H1 (cell line): ENCODE results near the gene SIRPB1.

Experiments used
- CEBPB ChIP-seq: IDR thresholded peaks from 2 replicates; pipeline ENCODE4 v1.6.1; 2012; ENCODE audit warnings: low read depth, low read length
- MAFK ChIP-seq: IDR thresholded peaks from 2 replicates; pipeline ENCODE4 v1.6.1; 2012; ENCODE audit warnings: low read depth, mild to moderate bottlenecking, improper control_type of control experiment, low read length
- POLR2A ChIP-seq, 2 experiments: IDR thresholded peaks; 1 replicate in 1 of 2; 2 replicates in 1 of 2; pipeline ENCODE4 v1.6.1; 2011; ENCODE audit warnings: low read depth in 2 of 2, low read length in 2 of 2, mild to moderate bottlenecking in 2 of 2; ENCODE audit errors: control extremely low read depth in 1 of 2
- TF ChIP-seq, protein P1 (sequence below), 3 experiments: IDR thresholded peaks; 1 replicate in 2 of 3; 2 replicates in 1 of 3; pipeline versions ENCODE4 v1.5.1 to v1.6.1; 2011; ENCODE audit warnings: low read length in 3 of 3, mild to moderate bottlenecking in 3 of 3, inconsistent platforms in 2 of 3, low read depth in 1 of 3, moderate library complexity in 1 of 3; ENCODE audit not compliant: insufficient read depth in 1 of 3; ENCODE audit errors: control extremely low read depth in 1 of 3
- TF ChIP-seq, protein P2 (sequence below): IDR thresholded peaks from 2 replicates; pipeline ENCODE4 v1.6.1; 2012; ENCODE audit warnings: inconsistent platforms
- TF ChIP-seq, protein P3 (sequence below): IDR thresholded peaks from 2 replicates; pipeline ENCODE4 v1.6.1; 2011; ENCODE audit warnings: low read length, improper control_type of control experiment

DNA sequence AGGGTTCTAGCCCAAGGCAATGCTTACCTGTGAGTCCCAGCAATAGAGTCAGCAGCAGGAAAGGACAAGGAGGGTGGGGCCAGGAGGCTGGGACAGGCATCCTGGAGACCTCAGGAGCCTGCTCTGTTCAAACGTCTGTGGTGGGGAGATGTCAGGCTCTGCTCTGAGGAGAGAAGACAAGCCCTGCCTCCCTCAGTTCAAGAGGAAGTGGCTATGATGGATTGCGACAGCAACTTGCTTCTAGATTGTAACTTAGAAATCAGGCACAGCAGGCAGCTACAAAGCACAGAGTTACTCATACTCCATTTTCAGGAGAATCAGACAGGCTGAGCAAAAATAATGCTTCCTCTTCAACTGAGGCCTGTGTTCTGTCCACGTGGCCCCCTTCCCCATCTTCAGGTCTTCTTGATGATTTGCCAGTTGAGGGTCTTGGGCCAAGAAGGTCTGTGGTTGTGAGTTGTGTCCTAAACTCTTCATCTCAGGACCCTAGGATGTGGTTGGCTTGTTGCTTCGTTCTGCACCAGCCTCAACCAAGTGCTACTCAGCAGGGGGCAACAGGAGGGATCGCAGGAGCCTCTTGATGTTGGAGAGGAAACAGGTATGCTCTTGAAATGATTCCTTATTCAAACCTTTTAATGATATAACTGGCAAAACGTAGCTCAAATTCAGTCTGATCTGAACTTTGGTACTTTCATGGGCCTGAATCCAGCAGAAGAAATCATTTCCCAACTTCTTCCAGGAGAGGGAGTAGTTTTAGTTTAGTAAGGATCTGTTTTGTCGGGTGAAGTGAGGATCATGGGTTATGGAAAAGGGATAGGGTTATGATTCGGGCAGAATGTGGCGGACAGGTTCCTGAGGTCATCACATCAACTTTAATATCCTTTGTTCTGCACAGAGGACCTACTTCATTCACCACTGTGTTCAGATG, 31.0 kb downstream of the SIRPB1 start:
- no peak for TF ChIP-seq POLR2A (IDR thresholded peaks at IDR 0.05; ENCODE audit: control extremely low read depth in 1 of 2, low read depth in 2 of 2, low read length in 2 of 2)
- TF ChIP-seq CEBPB = no peak
- TF ChIP-seq MAFK = no peak
- TF ChIP-seq, protein P1, sequence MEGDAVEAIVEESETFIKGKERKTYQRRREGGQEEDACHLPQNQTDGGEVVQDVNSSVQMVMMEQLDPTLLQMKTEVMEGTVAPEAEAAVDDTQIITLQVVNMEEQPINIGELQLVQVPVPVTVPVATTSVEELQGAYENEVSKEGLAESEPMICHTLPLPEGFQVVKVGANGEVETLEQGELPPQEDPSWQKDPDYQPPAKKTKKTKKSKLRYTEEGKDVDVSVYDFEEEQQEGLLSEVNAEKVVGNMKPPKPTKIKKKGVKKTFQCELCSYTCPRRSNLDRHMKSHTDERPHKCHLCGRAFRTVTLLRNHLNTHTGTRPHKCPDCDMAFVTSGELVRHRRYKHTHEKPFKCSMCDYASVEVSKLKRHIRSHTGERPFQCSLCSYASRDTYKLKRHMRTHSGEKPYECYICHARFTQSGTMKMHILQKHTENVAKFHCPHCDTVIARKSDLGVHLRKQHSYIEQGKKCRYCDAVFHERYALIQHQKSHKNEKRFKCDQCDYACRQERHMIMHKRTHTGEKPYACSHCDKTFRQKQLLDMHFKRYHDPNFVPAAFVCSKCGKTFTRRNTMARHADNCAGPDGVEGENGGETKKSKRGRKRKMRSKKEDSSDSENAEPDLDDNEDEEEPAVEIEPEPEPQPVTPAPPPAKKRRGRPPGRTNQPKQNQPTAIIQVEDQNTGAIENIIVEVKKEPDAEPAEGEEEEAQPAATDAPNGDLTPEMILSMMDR (IDR thresholded peaks at IDR 0.05; ENCODE audit: control extremely low read depth in 1 of 3, insufficient read depth in 1 of 3, low read depth in 1 of 3, low read length in 3 of 3) = peak in 1 of 3 experiments; percentile 31; a peak in 1 of 4 replicates
- TF ChIP-seq, protein P2, sequence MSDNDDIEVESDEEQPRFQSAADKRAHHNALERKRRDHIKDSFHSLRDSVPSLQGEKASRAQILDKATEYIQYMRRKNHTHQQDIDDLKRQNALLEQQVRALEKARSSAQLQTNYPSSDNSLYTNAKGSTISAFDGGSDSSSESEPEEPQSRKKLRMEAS = no peak
- TF ChIP-seq, protein P3, sequence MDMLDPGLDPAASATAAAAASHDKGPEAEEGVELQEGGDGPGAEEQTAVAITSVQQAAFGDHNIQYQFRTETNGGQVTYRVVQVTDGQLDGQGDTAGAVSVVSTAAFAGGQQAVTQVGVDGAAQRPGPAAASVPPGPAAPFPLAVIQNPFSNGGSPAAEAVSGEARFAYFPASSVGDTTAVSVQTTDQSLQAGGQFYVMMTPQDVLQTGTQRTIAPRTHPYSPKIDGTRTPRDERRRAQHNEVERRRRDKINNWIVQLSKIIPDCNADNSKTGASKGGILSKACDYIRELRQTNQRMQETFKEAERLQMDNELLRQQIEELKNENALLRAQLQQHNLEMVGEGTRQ = no peak
